Transverse colon (tissue), 4 donors: ENCODE results near the gene TMEM161B. TPM values are rescaled to one million over a fixed set of nuclear protein-coding genes. Genes with fewer than 3 reads are reported as not detected.

ENCODE experiments used
- DNase-seq: peaks from one replicate; pipeline ENCODE4 v3.0.0-alpha.2; 2019
- H3K27ac ChIP-seq, 4 donors: fragments of 200-600 bp; sonication (generic); 2 replicates each; pipeline ENCODE4 v1.5.1; 2016 to 2018; ENCODE audit warnings: inconsistent platforms in 4 of 4
- H3K27me3 ChIP-seq: fragments of 200-600 bp; sonication (generic); 2 replicates; pipeline ENCODE4 v1.5.1; 2017; ENCODE audit warnings: inconsistent platforms
- H3K36me3 ChIP-seq, 4 donors: fragments of 200-600 bp; sonication (generic); 2 replicates each; pipeline ENCODE4 v1.5.1; 2017 to 2019; ENCODE audit warnings: inconsistent platforms in 4 of 4
- H3K4me1 ChIP-seq, 4 donors: fragments of 200-600 bp; sonication (generic); 2 replicates each; pipeline ENCODE4 v1.5.1; 2017 to 2020; ENCODE audit warnings: inconsistent platforms in 4 of 4
- H3K4me3 ChIP-seq, 4 donors: fragments of 200-600 bp; sonication (generic); 1 replicate in 1 of 4; 2 replicates in 3 of 4; pipeline versions ENCODE4 v1.5.1 to v1.6.1; 2017 to 2019; ENCODE audit warnings: inconsistent platforms in 4 of 4
- H3K9me3 ChIP-seq, 2 donors: fragments of 200-600 bp; sonication (generic); 2 replicates each; pipeline ENCODE4 v1.5.1; 2017 to 2019; ENCODE audit warnings: inconsistent platforms in 2 of 2
- EP300 ChIP-seq: sonication (generic); formaldehyde crosslinking; IDR thresholded peaks from one replicate; pipeline ENCODE4 v1.6.1; 2017; ENCODE audit warnings: antibody characterized with exemption, low read depth
- POLR2A ChIP-seq: fragments of 450-650 bp; IDR thresholded peaks from one replicate; pipeline ENCODE4 v1.6.1; 2016; ENCODE audit warnings: antibody characterized with exemption, mild to moderate bottlenecking, moderate library complexity
- POLR2AphosphoS5 ChIP-seq, 3 donors: sonication (generic); formaldehyde crosslinking; IDR thresholded peaks; one replicate each; pipeline ENCODE4 v1.6.1; 2016; ENCODE audit warnings: antibody characterized with exemption in 3 of 3
- WGBS, 2 donors: methylation state at CpG; one replicate each; pipeline ENCODE4 v1.1.5; 2018; ENCODE audit warnings: low coverage in 1 of 2; 5-methylcytosine and 5-hydroxymethylcytosine counted together
- in situ Hi-C, 4 donors: fragments of 200-750 bp; cut with MboI; loops; one replicate each; pipeline versions ENCODE4 v1.15.0 to v1.15.1; 2017; ENCODE audit warnings: low sequenced_read_pairs in 3 of 4, low pct_ligation_motif_present in 1 of 4, low pct_unique_long_range_greater_than_20kb in 1 of 4
- intact Hi-C: fragments of 100-400 bp; cut with DNase I; formaldehyde crosslinking; loops from one replicate; pipeline ENCODE4 v1.15.1; 2023; ENCODE audit warnings: low total_unique reads
- total RNA-seq, 4 donors: library from RNA; depleted of rRNA; stranded (reverse); fragments of >200 nt; gene quantifications; one replicate each; pipeline ENCODE4 v1.1.0, GENCODE V29; 2016
- TF ChIP-seq, protein P1 (sequence below), 5 experiments: fragments of 200-600 bp in 3 of 5; fragments of 450-650 bp in 2 of 5; sonication (generic) in 3 of 5; IDR thresholded peaks; 1 replicate in 2 of 5; 2 replicates in 3 of 5; pipeline ENCODE4 v1.5.1; 2016 to 2017; ENCODE audit warnings: antibody characterized with exemption in 5 of 5, inconsistent platforms in 3 of 5, mild to moderate bottlenecking in 2 of 5, moderate library complexity in 1 of 5

Gene TMEM161B
- total RNA-seq, 4 donors from 2014 or later, result 19.5 to 40.8 (median 27.0) TPM

DNA sequence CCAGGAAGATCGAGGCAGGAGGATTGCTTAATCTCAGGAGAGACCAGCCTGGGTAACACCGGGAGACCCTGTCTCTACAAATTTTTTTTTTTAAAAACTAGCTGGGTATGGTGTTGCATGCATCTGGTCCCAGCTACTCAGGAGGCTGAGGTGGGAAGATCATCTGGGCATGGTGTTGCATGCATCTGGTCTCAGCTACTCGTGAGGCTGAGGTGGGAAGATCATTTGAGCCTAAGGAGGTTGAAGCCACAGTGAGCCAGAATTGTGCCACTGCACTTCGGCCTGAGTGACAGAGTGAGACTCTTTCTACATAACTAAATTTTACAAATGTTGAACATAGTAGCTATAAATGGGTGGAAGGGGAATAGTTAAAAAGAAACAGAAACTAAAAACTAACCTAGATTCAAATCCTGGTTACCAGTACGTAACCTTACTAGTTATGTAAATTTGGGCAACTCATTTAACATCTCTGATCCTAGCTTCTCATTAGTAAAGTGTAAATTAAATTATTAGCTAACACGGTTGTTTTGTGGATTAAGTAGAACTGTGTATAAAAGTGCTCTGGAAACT is 41.7 kb downstream of the TMEM161B start:
- in situ Hi-C loops, result no loop called here

DNA sequence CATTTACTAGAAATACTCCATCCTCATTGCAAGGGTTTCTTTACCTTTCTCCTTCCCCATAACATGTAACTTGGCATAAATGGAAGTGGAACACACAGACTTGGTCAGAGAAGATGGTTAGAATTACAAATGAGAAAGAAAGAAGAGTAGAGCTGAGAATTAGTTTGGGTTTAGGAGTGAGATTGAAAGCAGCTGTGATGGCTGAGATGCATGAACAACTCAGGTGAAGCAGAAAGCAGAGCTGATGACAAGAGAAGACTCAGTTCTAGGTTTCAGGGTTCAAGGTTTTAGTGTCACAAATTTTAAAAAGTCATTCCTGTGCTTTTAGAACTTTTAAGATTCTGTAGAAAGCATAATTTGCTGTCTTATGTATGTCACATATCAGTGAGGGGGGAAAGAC is 54.0 kb downstream of the TMEM161B start:
- Histone ChIP-seq H3K9me3 (no peaks in the 10 kb centered on the region), H3K4me3 (no peak overlapping the region), H3K36me3 (peaks cover 0 to 41% (median 10%) of the 10 kb centered on the region in 4 donors), H3K27me3 (no peaks in the 10 kb centered on the region), H3K27ac (no peak overlapping the region), H3K4me1 (no peaks in the 10 kb centered on the region)
- DNase-seq, result no peak
- intact Hi-C loops, result no loop called here
- no peak for TF ChIP-seq POLR2AphosphoS5 (IDR thresholded peaks at IDR 0.05)
- no peak for TF ChIP-seq EP300
- no peak for TF ChIP-seq POLR2A
- TF ChIP-seq, protein P1, sequence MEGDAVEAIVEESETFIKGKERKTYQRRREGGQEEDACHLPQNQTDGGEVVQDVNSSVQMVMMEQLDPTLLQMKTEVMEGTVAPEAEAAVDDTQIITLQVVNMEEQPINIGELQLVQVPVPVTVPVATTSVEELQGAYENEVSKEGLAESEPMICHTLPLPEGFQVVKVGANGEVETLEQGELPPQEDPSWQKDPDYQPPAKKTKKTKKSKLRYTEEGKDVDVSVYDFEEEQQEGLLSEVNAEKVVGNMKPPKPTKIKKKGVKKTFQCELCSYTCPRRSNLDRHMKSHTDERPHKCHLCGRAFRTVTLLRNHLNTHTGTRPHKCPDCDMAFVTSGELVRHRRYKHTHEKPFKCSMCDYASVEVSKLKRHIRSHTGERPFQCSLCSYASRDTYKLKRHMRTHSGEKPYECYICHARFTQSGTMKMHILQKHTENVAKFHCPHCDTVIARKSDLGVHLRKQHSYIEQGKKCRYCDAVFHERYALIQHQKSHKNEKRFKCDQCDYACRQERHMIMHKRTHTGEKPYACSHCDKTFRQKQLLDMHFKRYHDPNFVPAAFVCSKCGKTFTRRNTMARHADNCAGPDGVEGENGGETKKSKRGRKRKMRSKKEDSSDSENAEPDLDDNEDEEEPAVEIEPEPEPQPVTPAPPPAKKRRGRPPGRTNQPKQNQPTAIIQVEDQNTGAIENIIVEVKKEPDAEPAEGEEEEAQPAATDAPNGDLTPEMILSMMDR (IDR thresholded peaks at IDR 0.05), result no peak
- in situ Hi-C loops, result no loop called here

More for the DNA sequence above, 41.7 kb downstream of the TMEM161B start:
- intact Hi-C loops, result no loop called here
- no peak for DNase-seq
- 82 to 87% methylated on average over 6 of the region's 6 CpGs for WGBS, 2 donors
- Histone ChIP-seq H3K9me3 (no peaks in the 10 kb centered on the region), H3K27ac (no peak overlapping the region), H3K4me3 (no peak overlapping the region), H3K4me1 (peaks cover 0 to 8% (median 3%) of the 10 kb centered on the region in 4 donors), H3K36me3 (peaks cover 0 to 10% (median 0%) of the 10 kb centered on the region in 4 donors), H3K27me3 (no peaks in the 10 kb centered on the region)
- TF ChIP-seq EP300, result no peak
- TF ChIP-seq POLR2AphosphoS5 (IDR thresholded peaks at IDR 0.05), result no peak
- TF ChIP-seq, protein P1 (IDR thresholded peaks at IDR 0.05), result no peak
- TF ChIP-seq POLR2A, result no peak

DNA sequence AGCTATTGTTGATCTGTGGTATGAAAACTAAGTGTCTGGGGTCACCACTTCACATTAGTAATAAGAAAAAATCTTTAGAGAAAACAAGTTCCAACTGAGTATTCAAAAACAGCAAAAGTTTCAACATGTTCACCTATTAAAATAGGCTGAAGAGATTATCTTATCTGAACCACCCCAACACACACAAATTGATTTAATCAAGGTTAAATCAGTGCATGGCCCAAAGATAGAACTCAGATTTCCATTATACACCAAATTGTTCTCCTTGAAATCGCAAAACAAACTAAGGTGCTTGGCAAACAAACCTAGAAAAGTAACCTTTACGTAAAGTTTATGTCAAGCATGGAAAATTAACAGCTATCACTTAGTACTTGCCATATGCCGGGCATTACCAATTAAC is 61.1 kb downstream of the TMEM161B start:
- Histone ChIP-seq H3K36me3 (peaks cover 0 to 25% (median 10%) of the 10 kb centered on the region in 4 donors), H3K9me3 (no peaks in the 10 kb centered on the region), H3K4me3 (no peak overlapping the region), H3K27me3 (no peaks in the 10 kb centered on the region), H3K4me1 (no peaks in the 10 kb centered on the region), H3K27ac (no peak overlapping the region)
- intact Hi-C loops (no loop called here), in situ Hi-C loops (no loop called here)
- 90 to 98% methylated on average over 3 of the region's 3 CpGs for WGBS, 2 donors
- no peak for DNase-seq
- no peak for TF ChIP-seq POLR2AphosphoS5 (IDR thresholded peaks at IDR 0.05)
- no peak for TF ChIP-seq EP300
- TF ChIP-seq POLR2A, result no peak
- TF ChIP-seq, protein P1 (IDR thresholded peaks at IDR 0.05), result no peak

DNA sequence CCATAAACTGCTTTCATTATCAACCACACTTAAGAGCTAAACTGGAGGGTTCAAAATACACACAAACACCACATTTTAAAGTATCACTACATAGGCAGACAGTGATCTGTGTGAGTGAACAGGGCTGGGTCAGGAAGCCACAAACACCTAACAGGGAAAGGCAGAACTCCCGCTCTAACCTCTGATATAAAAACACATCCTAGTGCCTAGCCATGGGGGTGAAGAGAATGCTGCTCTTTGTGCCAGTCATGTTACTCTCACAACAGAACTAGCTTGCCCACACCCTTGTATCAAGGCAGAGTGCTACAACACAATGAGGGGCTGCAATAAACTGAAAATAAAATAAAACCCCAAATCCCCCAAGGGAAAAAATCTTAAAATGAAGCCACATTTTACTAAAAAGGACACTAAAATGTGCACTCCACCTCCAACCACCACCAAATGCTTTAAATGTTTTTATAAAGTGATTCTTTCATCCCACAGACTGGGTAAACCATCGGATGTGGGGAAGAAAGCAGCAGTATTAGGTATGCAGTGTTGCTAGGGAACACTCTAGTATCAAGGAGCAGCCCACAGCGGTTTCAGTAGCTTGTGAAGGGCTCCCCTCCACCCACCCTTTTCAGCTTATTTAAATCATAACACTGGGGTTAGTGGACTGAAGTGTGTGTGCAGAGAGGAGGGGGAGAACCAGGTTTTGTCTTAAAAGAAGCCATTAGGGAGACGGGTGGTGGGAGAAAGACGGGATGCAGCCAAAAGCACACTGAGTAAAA is 64.5 kb downstream of the TMEM161B start:
- H3K4me1 ChIP-seq, result no peaks in the 10 kb centered on the region
- H3K27ac ChIP-seq, result no peak overlapping the region
- WGBS, 2 donors, result 75 to 83% methylated on average over 3 to 5 of the region's 5 CpGs
- no peak overlapping the region for H3K4me3 ChIP-seq
- peaks cover 0 to 33% (median 8%) of the 10 kb centered on the region in 4 donors for H3K36me3 ChIP-seq
- intact Hi-C loops (no loop called here), in situ Hi-C loops (no loop called here)
- TF ChIP-seq EP300 (no peak), POLR2AphosphoS5 (IDR thresholded peaks at IDR 0.05) (no peak), POLR2A (no peak)
- TF ChIP-seq, protein P1 (IDR thresholded peaks at IDR 0.05), result no peak
- no peak for DNase-seq
- no peaks in the 10 kb centered on the region for H3K27me3 ChIP-seq
- H3K9me3 ChIP-seq, result no peaks in the 10 kb centered on the region
